Inflammatory macrophage (primary cell): ENCODE results near the gene TRPM2.

Experiments
- DNase-seq, 2 donors: peaks; one replicate each; pipeline ENCODE4 v3.0.0-alpha.2; 2020 to 2022

Gene TRPM2

GRCh38 chr21:44486302-44486701 is 132.9 kb downstream of the TRPM2 start:
- no peak for DNase-seq

- peak; percentile 41 to 61 for DNase-seq
These were observed 134.4 kb downstream of the TRPM2 start for GRCh38 chr21:44487831-44488230.

DNA sequence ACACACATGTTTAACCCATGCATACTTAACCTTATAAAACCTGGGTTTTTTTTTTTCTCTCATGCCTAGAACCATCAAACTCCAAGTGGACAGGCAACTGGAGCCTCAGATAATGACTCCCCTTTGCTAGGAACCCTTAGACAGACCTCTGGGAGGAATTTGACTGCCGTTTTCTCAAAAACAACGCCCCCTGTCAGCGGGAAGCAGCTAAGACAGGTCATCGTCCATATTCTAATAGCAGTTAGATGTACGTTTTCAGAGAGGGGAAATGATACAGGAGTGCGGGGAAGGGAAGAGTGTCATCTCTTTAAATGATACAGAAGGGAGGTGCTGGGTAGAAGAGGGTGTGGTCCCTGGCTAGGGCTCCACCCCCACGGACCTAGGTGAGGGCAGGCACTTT is 136.5 kb downstream of the TRPM2 start:
- no peak for DNase-seq

- no peak for DNase-seq
These were observed 137.0 kb downstream of the TRPM2 start for GRCh38 chr21:44490405-44490804.

DNA sequence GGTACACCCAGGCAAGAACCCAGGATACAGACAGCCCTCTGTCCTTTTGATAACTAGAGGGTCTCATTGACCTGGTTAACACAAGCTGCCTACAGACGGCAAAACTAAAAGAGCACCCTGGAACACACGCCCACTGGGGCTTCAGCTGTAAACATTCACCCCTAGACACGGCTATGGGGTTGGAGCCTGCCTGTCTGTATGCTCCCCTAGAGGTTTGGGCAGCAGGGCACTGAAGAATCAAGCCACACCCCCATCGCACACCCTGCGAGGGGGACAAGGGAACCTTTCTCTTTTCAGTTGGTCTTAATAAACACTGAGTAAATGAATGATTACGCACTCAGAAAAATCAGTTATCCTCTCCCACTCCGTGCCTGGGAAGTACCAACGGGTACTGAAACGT is 137.4 kb downstream of the TRPM2 start:
- no peak for DNase-seq
